ENCODE results near the gene MKRN2.

The MKRN2 gene

DNA sequence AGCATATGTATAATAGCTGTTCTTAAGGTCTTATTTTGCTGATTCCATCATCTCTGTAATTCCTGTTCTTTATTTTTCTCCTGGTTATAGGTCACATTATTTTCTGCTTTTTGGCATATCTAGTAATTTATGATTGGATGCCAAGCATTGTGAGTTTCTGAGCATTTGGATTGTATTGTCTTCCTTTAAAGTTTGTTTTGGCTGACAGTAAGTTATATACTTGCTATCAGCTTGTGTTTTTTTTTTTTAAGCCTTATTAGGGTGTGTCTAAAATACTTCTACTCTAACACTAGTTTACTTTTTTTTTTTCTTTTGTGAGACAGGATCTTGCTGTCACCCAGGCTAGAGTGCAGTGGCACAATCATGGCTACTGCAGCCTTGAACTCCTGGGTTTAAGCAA, 10.1 kb downstream of the MKRN2 start:
- no peak for FAIRE-seq
- TF ChIP-seq POU2F2 (IDR thresholded peaks at IDR 0.05; ENCODE audit: low read depth, low read length) (no peak), PAX5 (IDR thresholded peaks at IDR 0.05; ENCODE audit: insufficient read depth, low read length, severe bottlenecking) (no peak), POLR2A (IDR thresholded peaks at IDR 0.05; ENCODE audit: low read depth, low read length) (no peak), TAF1 (IDR thresholded peaks at IDR 0.05; ENCODE audit: low read depth, low read length) (no peak), SPI1 (IDR thresholded peaks at IDR 0.05; ENCODE audit: low read depth, low read length) (no peak), POLR2AphosphoS5 (IDR thresholded peaks at IDR 0.05; ENCODE audit: low read depth, low read length) (no peak)
- DNase-seq (ENCODE audit: insufficient read length, low spot score): no peak

DNA sequence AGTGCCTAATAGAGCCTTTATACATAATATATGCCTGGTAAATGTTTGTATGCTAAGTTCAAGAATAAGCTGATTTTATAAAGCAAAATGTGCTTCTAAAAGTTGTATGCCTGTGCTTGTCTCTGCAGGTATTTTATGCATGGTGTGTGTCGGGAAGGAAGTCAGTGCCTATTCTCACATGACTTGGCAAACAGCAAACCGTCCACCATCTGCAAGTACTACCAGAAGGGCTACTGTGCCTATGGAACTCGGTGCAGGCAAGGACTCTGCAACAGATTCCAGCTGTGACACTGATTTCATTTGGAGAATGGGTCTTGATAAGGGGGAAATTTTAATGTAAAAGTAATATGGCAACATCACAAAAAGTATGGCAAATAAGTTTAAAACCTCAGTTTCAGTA, 11.9 kb downstream of the MKRN2 start:
- no peak for DNase-seq (ENCODE audit: insufficient read length, low spot score)
- TF ChIP-seq POLR2A (IDR thresholded peaks at IDR 0.05; ENCODE audit: low read depth, low read length) (no peak), SPI1 (IDR thresholded peaks at IDR 0.05; ENCODE audit: low read depth, low read length) (no peak), TAF1 (IDR thresholded peaks at IDR 0.05; ENCODE audit: low read depth, low read length) (no peak), PAX5 (IDR thresholded peaks at IDR 0.05; ENCODE audit: insufficient read depth, low read length, severe bottlenecking) (no peak), POLR2AphosphoS5 (IDR thresholded peaks at IDR 0.05; ENCODE audit: low read depth, low read length) (no peak), POU2F2 (IDR thresholded peaks at IDR 0.05; ENCODE audit: low read depth, low read length) (no peak)
- no peak for FAIRE-seq

DNA sequence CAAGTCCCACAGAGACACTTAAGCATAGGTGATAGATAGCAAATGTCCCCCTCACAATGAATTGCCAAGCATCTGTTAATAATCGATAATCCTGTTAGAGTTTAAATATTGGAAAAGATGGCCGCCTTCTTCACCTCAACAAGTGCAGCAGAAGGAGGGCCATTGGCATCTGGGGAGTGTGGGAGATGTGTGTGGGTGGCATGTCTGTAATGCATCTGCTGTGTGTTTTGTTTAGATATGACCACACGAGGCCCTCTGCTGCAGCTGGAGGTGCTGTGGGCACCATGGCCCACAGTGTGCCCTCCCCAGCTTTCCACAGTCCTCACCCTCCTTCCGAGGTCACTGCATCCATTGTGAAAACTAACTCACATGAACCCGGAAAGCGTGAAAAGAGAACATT, 12.9 kb downstream of the MKRN2 start:
- no peak for TF ChIP-seq TAF1 (IDR thresholded peaks at IDR 0.05; ENCODE audit: low read depth, low read length)
- TF ChIP-seq PAX5 (IDR thresholded peaks at IDR 0.05; ENCODE audit: insufficient read depth, low read length, severe bottlenecking): no peak
- TF ChIP-seq SPI1 (IDR thresholded peaks at IDR 0.05; ENCODE audit: low read depth, low read length): no peak
- TF ChIP-seq POU2F2 (IDR thresholded peaks at IDR 0.05; ENCODE audit: low read depth, low read length): no peak
- TF ChIP-seq POLR2A (IDR thresholded peaks at IDR 0.05; ENCODE audit: low read depth, low read length): no peak
- no peak for TF ChIP-seq POLR2AphosphoS5 (IDR thresholded peaks at IDR 0.05; ENCODE audit: low read depth, low read length)
- FAIRE-seq (no peak), DNase-seq (ENCODE audit: insufficient read length, low spot score) (no peak)

DNA sequence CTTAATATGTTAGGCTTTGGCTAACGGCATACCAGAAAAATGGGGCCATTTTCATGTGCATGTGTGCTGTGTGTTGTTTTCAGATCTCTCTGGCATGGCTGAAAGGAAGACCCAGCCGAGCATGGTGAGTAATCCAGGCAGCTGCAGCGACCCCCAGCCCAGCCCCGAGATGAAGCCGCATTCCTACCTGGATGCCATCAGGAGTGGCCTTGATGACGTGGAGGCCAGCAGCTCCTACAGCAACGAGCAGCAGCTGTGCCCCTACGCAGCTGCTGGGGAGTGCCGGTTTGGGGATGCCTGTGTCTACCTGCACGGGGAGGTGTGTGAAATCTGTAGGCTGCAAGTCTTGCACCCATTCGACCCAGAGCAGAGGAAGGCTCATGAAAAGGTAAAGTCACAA, 15.1 kb downstream of the MKRN2 start:
- TF ChIP-seq PAX5 (IDR thresholded peaks at IDR 0.05; ENCODE audit: insufficient read depth, low read length, severe bottlenecking): no peak
- no peak for TF ChIP-seq TAF1 (IDR thresholded peaks at IDR 0.05; ENCODE audit: low read depth, low read length)
- no peak for TF ChIP-seq SPI1 (IDR thresholded peaks at IDR 0.05; ENCODE audit: low read depth, low read length)
- TF ChIP-seq POLR2AphosphoS5 (IDR thresholded peaks at IDR 0.05; ENCODE audit: low read depth, low read length): no peak
- TF ChIP-seq POU2F2 (IDR thresholded peaks at IDR 0.05; ENCODE audit: low read depth, low read length): no peak
- TF ChIP-seq POLR2A (IDR thresholded peaks at IDR 0.05; ENCODE audit: low read depth, low read length): no peak
- FAIRE-seq: no peak
- no peak for DNase-seq (ENCODE audit: insufficient read length, low spot score)

DNA sequence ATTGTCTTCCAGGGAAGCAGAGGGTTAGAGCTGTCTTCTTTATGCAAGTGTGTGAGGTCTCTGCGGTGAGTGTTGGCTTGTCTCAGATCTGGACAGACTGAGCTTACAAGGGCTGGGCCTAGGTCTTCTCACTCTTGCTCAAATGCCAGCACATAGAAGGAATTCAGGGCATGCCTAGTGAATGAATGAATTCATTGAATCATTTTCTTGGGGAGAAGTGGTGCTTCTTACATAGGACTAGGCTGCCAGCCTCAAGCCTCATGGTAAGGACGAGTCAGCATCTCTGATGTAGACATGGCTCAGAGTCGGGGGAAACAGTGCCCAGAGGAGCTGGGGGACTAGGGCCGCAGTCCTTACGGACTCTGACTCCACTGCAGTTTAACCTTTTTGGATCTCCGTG, 17.2 kb downstream of the MKRN2 start:
- TF ChIP-seq SPI1 (IDR thresholded peaks at IDR 0.05; ENCODE audit: low read depth, low read length) (no peak), POU2F2 (IDR thresholded peaks at IDR 0.05; ENCODE audit: low read depth, low read length) (no peak), TAF1 (IDR thresholded peaks at IDR 0.05; ENCODE audit: low read depth, low read length) (no peak), POLR2AphosphoS5 (IDR thresholded peaks at IDR 0.05; ENCODE audit: low read depth, low read length) (no peak), PAX5 (IDR thresholded peaks at IDR 0.05; ENCODE audit: insufficient read depth, low read length, severe bottlenecking) (no peak), POLR2A (IDR thresholded peaks at IDR 0.05; ENCODE audit: low read depth, low read length) (no peak)
- DNase-seq (ENCODE audit: insufficient read length, low spot score) (no peak), FAIRE-seq (no peak)

DNA sequence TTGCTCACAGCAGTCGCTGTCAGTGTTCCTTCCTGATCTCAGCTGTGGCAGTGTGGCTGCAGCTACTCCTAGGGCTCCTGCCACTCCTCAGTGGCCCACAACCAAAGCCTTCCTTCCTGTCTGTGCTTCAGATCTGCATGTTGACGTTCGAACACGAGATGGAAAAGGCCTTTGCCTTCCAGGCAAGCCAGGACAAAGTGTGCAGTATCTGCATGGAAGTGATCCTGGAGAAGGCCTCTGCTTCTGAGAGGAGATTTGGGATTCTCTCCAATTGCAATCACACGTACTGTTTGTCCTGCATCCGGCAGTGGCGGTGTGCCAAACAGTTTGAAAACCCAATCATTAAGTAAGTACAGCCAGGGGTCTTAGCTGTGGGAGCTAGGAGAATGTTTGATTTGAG, 17.8 kb downstream of the MKRN2 start:
- no peak for DNase-seq (ENCODE audit: insufficient read length, low spot score)
- no peak for TF ChIP-seq TAF1 (IDR thresholded peaks at IDR 0.05; ENCODE audit: low read depth, low read length)
- no peak for FAIRE-seq

DNA sequence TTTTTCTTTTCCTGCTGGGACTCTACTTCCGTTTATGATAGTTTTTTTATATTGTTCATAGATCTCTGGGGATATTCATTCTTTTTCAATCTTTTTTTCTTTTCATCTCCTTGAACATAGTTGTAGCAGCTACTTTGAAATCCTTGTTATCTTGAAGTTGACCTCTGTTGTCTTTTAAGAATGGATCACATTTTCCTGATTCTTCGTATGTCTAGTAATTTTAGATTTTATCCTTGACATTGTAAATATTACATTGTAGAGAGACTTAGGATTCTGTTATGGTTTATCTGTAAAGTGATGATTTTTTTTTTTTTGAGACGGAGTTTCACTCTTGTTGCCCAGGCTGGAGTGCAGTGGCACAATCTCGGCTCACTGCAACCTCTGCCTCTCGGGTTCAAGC, 20.5 kb downstream of the MKRN2 start:
- TF ChIP-seq POLR2A (IDR thresholded peaks at IDR 0.05; ENCODE audit: low read depth, low read length): no peak
- no peak for TF ChIP-seq POU2F2 (IDR thresholded peaks at IDR 0.05; ENCODE audit: low read depth, low read length)
- DNase-seq (ENCODE audit: insufficient read length, low spot score): no peak
- FAIRE-seq: no peak

DNA sequence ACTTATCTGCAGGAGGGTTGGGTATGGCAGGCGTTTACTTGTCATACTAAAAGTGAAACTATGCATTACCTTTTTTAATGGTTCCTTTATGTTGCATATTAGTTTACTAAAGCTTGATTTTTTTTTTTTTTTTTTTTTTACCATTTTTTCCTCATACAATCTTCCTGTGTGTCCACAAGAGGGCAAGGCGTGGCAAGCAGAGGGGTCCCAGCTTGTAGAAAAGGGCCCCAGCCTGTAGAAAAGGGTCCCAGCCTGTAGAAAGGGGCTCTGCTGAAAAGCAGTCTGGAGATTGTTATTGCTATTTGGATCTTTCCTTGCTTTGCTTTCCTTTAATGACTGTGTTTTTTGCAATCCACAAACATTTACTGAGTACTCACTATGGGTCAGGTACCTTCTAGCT, 21.9 kb downstream of the MKRN2 start:
- FAIRE-seq (no peak), DNase-seq (ENCODE audit: insufficient read length, low spot score) (no peak)
- no peak for TF ChIP-seq POLR2A (IDR thresholded peaks at IDR 0.05; ENCODE audit: low read depth, low read length)
- no peak for TF ChIP-seq POLR2AphosphoS5 (IDR thresholded peaks at IDR 0.05; ENCODE audit: low read depth, low read length)
- TF ChIP-seq PAX5 (IDR thresholded peaks at IDR 0.05; ENCODE audit: insufficient read depth, low read length, severe bottlenecking): no peak
- TF ChIP-seq POU2F2 (IDR thresholded peaks at IDR 0.05; ENCODE audit: low read depth, low read length): no peak
- no peak for TF ChIP-seq SPI1 (IDR thresholded peaks at IDR 0.05; ENCODE audit: low read depth, low read length)
- no peak for TF ChIP-seq TAF1 (IDR thresholded peaks at IDR 0.05; ENCODE audit: low read depth, low read length)

DNA sequence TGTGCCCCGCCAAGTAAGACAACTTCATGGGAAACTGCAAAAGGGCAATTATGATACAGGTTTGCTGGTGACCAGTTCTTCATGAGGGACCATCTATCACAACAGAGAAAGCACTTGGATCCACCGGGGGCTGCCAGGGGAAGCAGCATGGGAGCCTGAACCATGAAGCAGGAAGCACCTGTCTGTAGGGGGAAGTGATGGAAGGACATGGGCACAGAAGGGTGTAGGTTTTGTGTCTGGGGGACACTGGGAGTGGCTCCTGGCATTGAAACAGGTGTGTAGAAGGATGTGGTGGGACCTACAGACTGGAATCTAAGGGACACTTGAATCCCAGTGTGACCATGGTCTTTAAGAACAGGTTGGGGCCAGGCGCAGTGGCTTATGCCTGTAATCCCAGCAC, 22.6 kb downstream of the MKRN2 start:
- DNase-seq (ENCODE audit: insufficient read length, low spot score): no peak
- FAIRE-seq: no peak
- TF ChIP-seq PAX5 (IDR thresholded peaks at IDR 0.05; ENCODE audit: insufficient read depth, low read length, severe bottlenecking) (no peak), POLR2AphosphoS5 (IDR thresholded peaks at IDR 0.05; ENCODE audit: low read depth, low read length) (no peak)

DNA sequence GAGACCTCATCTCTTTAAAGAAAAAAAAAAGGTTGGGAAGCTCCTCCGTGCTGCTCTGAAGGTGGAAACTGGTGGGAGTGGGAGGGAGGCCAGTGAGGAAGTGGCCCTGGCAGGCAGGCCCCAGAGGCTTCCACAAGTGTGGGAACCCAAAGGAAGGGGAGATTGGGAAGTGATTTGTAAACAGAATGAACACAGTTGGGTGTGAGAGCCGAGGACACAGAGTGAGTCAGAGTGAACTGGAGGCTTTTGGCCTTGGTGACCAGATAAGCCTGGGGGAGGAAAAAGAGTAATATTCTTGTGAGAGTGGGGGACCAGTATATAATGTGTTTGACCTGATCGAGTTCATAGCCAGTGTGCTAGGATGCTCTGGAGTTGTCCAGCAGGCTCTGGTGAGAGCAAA, 23.0 kb downstream of the MKRN2 start:
- TF ChIP-seq SPI1 (IDR thresholded peaks at IDR 0.05; ENCODE audit: low read depth, low read length): no peak
- no peak for TF ChIP-seq POLR2AphosphoS5 (IDR thresholded peaks at IDR 0.05; ENCODE audit: low read depth, low read length)
- no peak for TF ChIP-seq POU2F2 (IDR thresholded peaks at IDR 0.05; ENCODE audit: low read depth, low read length)
- no peak for TF ChIP-seq TAF1 (IDR thresholded peaks at IDR 0.05; ENCODE audit: low read depth, low read length)
- TF ChIP-seq PAX5 (IDR thresholded peaks at IDR 0.05; ENCODE audit: insufficient read depth, low read length, severe bottlenecking): no peak
- TF ChIP-seq POLR2A (IDR thresholded peaks at IDR 0.05; ENCODE audit: low read depth, low read length): no peak
- FAIRE-seq: no peak
- DNase-seq (ENCODE audit: insufficient read length, low spot score): no peak

DNA sequence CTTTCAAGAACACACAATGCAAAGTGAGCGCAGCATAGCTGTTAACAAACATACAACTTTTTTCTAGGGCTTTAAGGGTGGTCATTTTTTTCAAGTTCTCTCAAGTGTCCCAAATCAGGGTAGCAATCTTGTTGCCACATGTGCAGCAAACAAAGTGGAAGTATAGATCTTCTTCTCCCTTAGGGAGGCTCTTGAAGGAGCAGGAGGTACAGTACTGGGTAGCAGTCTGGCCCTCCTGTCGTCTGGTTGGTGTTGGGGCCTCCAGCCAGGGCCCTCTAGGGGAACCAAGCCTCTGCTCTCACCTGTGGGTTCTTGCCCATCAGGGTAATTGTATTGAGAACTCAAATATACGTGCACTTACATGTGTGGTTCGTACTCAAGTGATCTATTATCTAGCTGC, 25.8 kb downstream of the MKRN2 start:
- FAIRE-seq (no peak), DNase-seq (ENCODE audit: insufficient read length, low spot score) (no peak)
- no peak for TF ChIP-seq PAX5 (IDR thresholded peaks at IDR 0.05; ENCODE audit: insufficient read depth, low read length, severe bottlenecking)
- no peak for TF ChIP-seq POU2F2 (IDR thresholded peaks at IDR 0.05; ENCODE audit: low read depth, low read length)
- no peak for TF ChIP-seq SPI1 (IDR thresholded peaks at IDR 0.05; ENCODE audit: low read depth, low read length)
- TF ChIP-seq TAF1 (IDR thresholded peaks at IDR 0.05; ENCODE audit: low read depth, low read length): no peak
- no peak for TF ChIP-seq POLR2A (IDR thresholded peaks at IDR 0.05; ENCODE audit: low read depth, low read length)
- TF ChIP-seq POLR2AphosphoS5 (IDR thresholded peaks at IDR 0.05; ENCODE audit: low read depth, low read length): no peak

All from GM12891 (cell line).